ENCODE data around the gene TIAM1. TPM values are rescaled to one million over a fixed set of nuclear protein-coding genes. Genes with fewer than 3 reads are reported as not detected.

Gene TIAM1
- total RNA-seq, 4 donors from 2014 or later = 5.4 to 10.6 (median 6.0) TPM

- no peak for DNase-seq (ENCODE audit: extremely low spot score)
- no peaks in the 10 kb centered on the region for H3K27me3 ChIP-seq
- intact Hi-C loops (cut with DNase I) = no loop called here
- TF ChIP-seq, protein P1, sequence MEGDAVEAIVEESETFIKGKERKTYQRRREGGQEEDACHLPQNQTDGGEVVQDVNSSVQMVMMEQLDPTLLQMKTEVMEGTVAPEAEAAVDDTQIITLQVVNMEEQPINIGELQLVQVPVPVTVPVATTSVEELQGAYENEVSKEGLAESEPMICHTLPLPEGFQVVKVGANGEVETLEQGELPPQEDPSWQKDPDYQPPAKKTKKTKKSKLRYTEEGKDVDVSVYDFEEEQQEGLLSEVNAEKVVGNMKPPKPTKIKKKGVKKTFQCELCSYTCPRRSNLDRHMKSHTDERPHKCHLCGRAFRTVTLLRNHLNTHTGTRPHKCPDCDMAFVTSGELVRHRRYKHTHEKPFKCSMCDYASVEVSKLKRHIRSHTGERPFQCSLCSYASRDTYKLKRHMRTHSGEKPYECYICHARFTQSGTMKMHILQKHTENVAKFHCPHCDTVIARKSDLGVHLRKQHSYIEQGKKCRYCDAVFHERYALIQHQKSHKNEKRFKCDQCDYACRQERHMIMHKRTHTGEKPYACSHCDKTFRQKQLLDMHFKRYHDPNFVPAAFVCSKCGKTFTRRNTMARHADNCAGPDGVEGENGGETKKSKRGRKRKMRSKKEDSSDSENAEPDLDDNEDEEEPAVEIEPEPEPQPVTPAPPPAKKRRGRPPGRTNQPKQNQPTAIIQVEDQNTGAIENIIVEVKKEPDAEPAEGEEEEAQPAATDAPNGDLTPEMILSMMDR (IDR thresholded peaks at IDR 0.05) = no peak
- TF ChIP-seq POLR2AphosphoS5 (IDR thresholded peaks at IDR 0.05) (no peak), POLR2A (IDR thresholded peaks at IDR 0.05; ENCODE audit: low read depth) (no peak), EP300 (IDR thresholded peaks at IDR 0.05) (no peak)
- no peaks in the 10 kb centered on the region for H3K36me3 ChIP-seq
- H3K4me1 ChIP-seq = no peaks in the 10 kb centered on the region
- WGBS = 93% methylated on average over 9 of the region's 9 CpGs
- H3K4me3 ChIP-seq = no peak overlapping the region
- H3K27ac ChIP-seq (replicated peaks in 1 of 4) = no peak overlapping the region
- H3K9me3 ChIP-seq = peaks cover 0 to 6% (median 0%) of the 10 kb centered on the region in 4 donors
These were observed 14.5 kb downstream of the TIAM1 start for GRCh38 chr21:31329456-31330143.

GRCh38 chr21:31326522-31327242 is 17.4 kb downstream of the TIAM1 start:
- Histone ChIP-seq H3K4me1 (no peaks in the 10 kb centered on the region), H3K9me3 (peaks cover 0 to 6% (median 0%) of the 10 kb centered on the region in 4 donors), H3K4me3 (no peak overlapping the region), H3K27ac (replicated peaks in 1 of 4) (no peak overlapping the region), H3K36me3 (no peaks in the 10 kb centered on the region), H3K27me3 (no peaks in the 10 kb centered on the region)
- TF ChIP-seq EP300 (IDR thresholded peaks at IDR 0.05) = no peak
- TF ChIP-seq POLR2A (IDR thresholded peaks at IDR 0.05; ENCODE audit: low read depth) = no peak
- TF ChIP-seq, protein P1 (IDR thresholded peaks at IDR 0.05) = no peak
- TF ChIP-seq POLR2AphosphoS5 (IDR thresholded peaks at IDR 0.05) = no peak
- intact Hi-C loops (cut with DNase I) = no loop called here
- no peak for DNase-seq (ENCODE audit: extremely low spot score)
- WGBS = 43% methylated on average over 14 of the region's 14 CpGs

DNA sequence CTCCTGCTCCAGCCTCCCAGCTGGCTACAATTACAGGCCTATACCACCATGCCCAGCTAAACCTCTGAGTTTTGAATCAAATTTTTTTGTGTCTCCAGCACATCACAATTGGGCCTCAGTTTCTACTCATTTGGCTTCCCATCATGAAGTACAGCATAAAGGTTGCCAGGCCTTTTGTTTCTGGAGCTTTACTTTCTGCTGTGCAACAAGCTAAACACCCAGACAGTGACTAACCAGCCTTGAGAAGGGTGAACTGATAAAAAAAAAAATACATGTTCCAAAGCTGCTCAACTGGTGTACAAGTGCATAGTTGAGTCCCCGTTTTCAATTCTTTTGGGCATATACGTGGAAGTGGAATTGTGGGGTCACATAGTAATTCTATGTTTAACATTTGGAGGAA is 25.1 kb downstream of the TIAM1 start:
- H3K4me3 ChIP-seq = no peak overlapping the region
- TF ChIP-seq POLR2AphosphoS5 (IDR thresholded peaks at IDR 0.05) = no peak
- TF ChIP-seq, protein P1 (IDR thresholded peaks at IDR 0.05) = no peak
- no peak for TF ChIP-seq EP300 (IDR thresholded peaks at IDR 0.05)
- TF ChIP-seq POLR2A (IDR thresholded peaks at IDR 0.05; ENCODE audit: low read depth) = no peak
- 84% methylated on average over 2 of the region's 2 CpGs for WGBS

GRCh38 chr21:31317688-31318087 is 26.4 kb downstream of the TIAM1 start:
- no peaks in the 10 kb centered on the region for H3K9me3 ChIP-seq
- H3K4me1 ChIP-seq = no peaks in the 10 kb centered on the region
- TF ChIP-seq POLR2AphosphoS5 (IDR thresholded peaks at IDR 0.05) = no peak
- TF ChIP-seq, protein P1 (IDR thresholded peaks at IDR 0.05) = no peak
- no peak for TF ChIP-seq EP300 (IDR thresholded peaks at IDR 0.05)
- TF ChIP-seq POLR2A (IDR thresholded peaks at IDR 0.05; ENCODE audit: low read depth) = no peak
- H3K36me3 ChIP-seq = no peaks in the 10 kb centered on the region
- H3K27ac ChIP-seq (replicated peaks in 1 of 4) = no peak overlapping the region
- intact Hi-C loops (cut with DNase I) = no loop called here
- H3K27me3 ChIP-seq = no peaks in the 10 kb centered on the region
- no peak overlapping the region for H3K4me3 ChIP-seq
- no peak for DNase-seq (ENCODE audit: extremely low spot score)
- WGBS = 95% methylated on average over 1 of the region's 1 CpG

More for the DNA sequence above, 25.1 kb downstream of the TIAM1 start:
- Histone ChIP-seq H3K36me3 (no peaks in the 10 kb centered on the region), H3K4me1 (no peaks in the 10 kb centered on the region), H3K9me3 (no peaks in the 10 kb centered on the region), H3K27me3 (no peaks in the 10 kb centered on the region), H3K27ac (replicated peaks in 1 of 4) (no peak overlapping the region)
- intact Hi-C loops (cut with DNase I) = no loop called here
- no peak for DNase-seq (ENCODE audit: extremely low spot score)

Measured in esophagus muscularis mucosa (tissue), 4 donors.